GM12878 (cell line): ENCODE results near the gene HIVEP3. TPM values are rescaled to one million over a fixed set of nuclear protein-coding genes. Genes with fewer than 3 reads are reported as not detected.

Source experiments
- ATAC-seq: fragments of 200-7000 bp; cut with Tn5 transposase; 3 replicates; pipeline ENCODE4 v1.9.1; 2020; ENCODE audit warnings: mild to moderate bottlenecking, moderate library complexity
- BruUV-seq: library from RNA; stranded (reverse); fragments of 400-500 nt; replicated peaks from 2 replicates; lab custom pipeline; 2021; lab: Mats Ljungman, UMichigan
- CTCF ChIA-PET: fragments of 300-600 bp; sonication (Branson Sonifier 250); formaldehyde crosslinking; extraction: SDS; loops from one replicate; lab custom pipeline; 2021; ENCODE audit warnings: inconsistent platforms; lab: Yijun Ruan, JAX
- POLR2A ChIA-PET: fragments of 350-600 bp; formaldehyde crosslinking; extraction: SDS; loops from one replicate; lab custom pipeline; 2021; ENCODE audit warnings: inconsistent platforms; lab: Charles Lee
- RAD21 ChIA-PET: fragments of 300-600 bp; sonication (Branson Sonifier 250); formaldehyde crosslinking; loops from one replicate; lab custom pipeline; 2023; ENCODE audit warnings: antibody characterized with exemption; ENCODE audit not compliant: unreplicated experiment; lab: Charles Lee
- SMC1A ChIA-PET: fragments of 300-600 bp; sonication (Branson Sonifier 250); formaldehyde crosslinking; loops from one replicate; lab custom pipeline; 2023; ENCODE audit not compliant: unreplicated experiment, uncharacterized antibody; lab: Charles Lee
- DNase-seq: peaks from one replicate; pipeline ENCODE4 v3.0.0-alpha.2; 2011; ENCODE audit warnings: low read depth, low spot score
- FAIRE-seq: peaks from 3 replicates; lab custom pipeline; 2011; peaks lifted over from hg19 to GRCh38; lab: Jason Lieb, UNC
- H2AFZ ChIP-seq: 2 replicates; pipeline ENCODE4 v1.6.0; 2011; ENCODE audit warnings: low read depth, low read length, control low read depth; ENCODE audit not compliant: control insufficient read depth
- H3K27ac ChIP-seq: 2 replicates; pipeline ENCODE4 v1.5.1; 2011; ENCODE audit warnings: control low read depth; ENCODE audit not compliant: control insufficient read depth, insufficient read depth
- H3K27me3 ChIP-seq, 2 experiments: replicated peaks in 1 of 2; 2 replicates each; pipeline versions ENCODE4 v1.6.0 to v1.6.1; 2011; ENCODE audit warnings: low read length in 1 of 2; ENCODE audit not compliant: control insufficient read depth in 2 of 2, insufficient read depth in 2 of 2
- H3K36me3 ChIP-seq, 2 experiments: 2 replicates each; pipeline ENCODE4 v1.5.1; 2011; ENCODE audit warnings: low read length in 1 of 2; ENCODE audit not compliant: control insufficient read depth in 2 of 2, insufficient read depth in 2 of 2
- H3K4me1 ChIP-seq: 2 replicates; pipeline ENCODE4 v1.6.1; 2011; ENCODE audit warnings: mild to moderate bottlenecking, low read length, moderate library complexity, mixed read lengths; ENCODE audit not compliant: control insufficient read depth, insufficient read depth
- H3K4me2 ChIP-seq: 2 replicates; pipeline ENCODE4 v1.6.0; 2011; ENCODE audit warnings: control low read depth; ENCODE audit not compliant: control insufficient read depth, insufficient read depth
- H3K4me3 ChIP-seq: fragments of 200-600 bp; sonication (generic); 2 replicates; pipeline ENCODE4 v1.5.1; 2016
- H3K79me2 ChIP-seq: 2 replicates; pipeline ENCODE4 v1.6.0; 2011; ENCODE audit warnings: low read length; ENCODE audit not compliant: control insufficient read depth, insufficient read depth
- H3K9ac ChIP-seq: 2 replicates; pipeline ENCODE4 v1.8.0; 2011; ENCODE audit warnings: low read length, control low read depth, mixed read lengths; ENCODE audit not compliant: control insufficient read depth, insufficient read depth
- H3K9me3 ChIP-seq: replicated peaks from 3 replicates; pipeline ENCODE4 v1.5.1; 2011; ENCODE audit warnings: mild to moderate bottlenecking, low read length; ENCODE audit not compliant: control insufficient read depth, insufficient read depth
- H4K20me1 ChIP-seq: 2 replicates; pipeline ENCODE4 v1.6.0; 2011; ENCODE audit not compliant: control insufficient read depth, insufficient read depth
- ASH2L ChIP-seq: fragments of 300-600, 200-600 bp; sonication (generic); IDR thresholded peaks from 2 replicates; pipeline ENCODE4 v1.6.1; 2017; ENCODE audit warnings: low read depth, mild to moderate bottlenecking, borderline replicate concordance
- ATF7 ChIP-seq: fragments of 450-650 bp; IDR thresholded peaks from 2 replicates; pipeline ENCODE4 v1.6.1; 2016; ENCODE audit warnings: low read depth, mild to moderate bottlenecking
- BCL11A ChIP-seq: IDR thresholded peaks from 2 replicates; pipeline ENCODE4 v1.6.1; 2011; ENCODE audit warnings: low read depth, low read length
- CBX3 ChIP-seq: fragments of 200-600 bp; sonication (generic); IDR thresholded peaks from 2 replicates; pipeline ENCODE4 v1.6.1; 2016; ENCODE audit warnings: low read depth, borderline replicate concordance
- EP300 ChIP-seq, 2 experiments: fragments of 150-350 bp in 1 of 2; IDR thresholded peaks; 2 replicates each; pipeline ENCODE4 v1.6.1; 2011 to 2012; ENCODE audit warnings: low read depth in 2 of 2, low read length in 2 of 2, borderline replicate concordance in 1 of 2, improper control_type of control experiment in 1 of 2, inconsistent platforms in 1 of 2; ENCODE audit not compliant: control insufficient read depth in 1 of 2
- FOXK2 ChIP-seq: fragments of 450-650 bp; IDR thresholded peaks from 2 replicates; pipeline ENCODE4 v1.6.1; 2017; ENCODE audit warnings: mild to moderate bottlenecking, moderate library complexity
- HCFC1 ChIP-seq: fragments of 150-350 bp; IDR thresholded peaks from 2 replicates; pipeline ENCODE4 v1.6.1; 2014; ENCODE audit warnings: low read length
- MTA2 ChIP-seq: fragments of 450-650 bp; IDR thresholded peaks from 2 replicates; pipeline ENCODE4 v1.6.1; 2016; ENCODE audit warnings: low read depth, mild to moderate bottlenecking, moderate library complexity
- MYB ChIP-seq: fragments of 150-350 bp; IDR thresholded peaks from 2 replicates; pipeline ENCODE4 v1.6.1; 2014; ENCODE audit warnings: mild to moderate bottlenecking, low read depth, low read length, borderline replicate concordance
- NKRF ChIP-seq: fragments of 450-650 bp; conservative IDR thresholded peaks from 2 replicates; pipeline ENCODE4 v1.6.1; 2017; ENCODE audit warnings: mild to moderate bottlenecking, moderate library complexity
- RBBP5 ChIP-seq: fragments of 200-600 bp; sonication (generic); conservative IDR thresholded peaks from 2 replicates; pipeline ENCODE4 v1.6.1; 2016
- SIN3A ChIP-seq: IDR thresholded peaks from 2 replicates; pipeline ENCODE4 v1.6.1; 2012; ENCODE audit warnings: low read depth, low read length, improper control_type of control experiment
- SMARCA5 ChIP-seq: fragments of 450-650 bp; IDR thresholded peaks from 2 replicates; pipeline ENCODE4 v1.6.1; 2017; ENCODE audit warnings: mild to moderate bottlenecking
- TAF1 ChIP-seq: IDR thresholded peaks from 2 replicates; pipeline ENCODE4 v1.6.1; 2011; ENCODE audit warnings: mild to moderate bottlenecking, low read depth, low read length, borderline replicate concordance
- TCF7 ChIP-seq: IDR thresholded peaks from 2 replicates; pipeline ENCODE4 v1.6.1; 2014; ENCODE audit warnings: antibody characterized with exemption, borderline replicate concordance
- YBX1 ChIP-seq: fragments of 450-650 bp; IDR thresholded peaks from 2 replicates; pipeline ENCODE4 v1.6.1; 2016; ENCODE audit warnings: antibody characterized with exemption
- ZNF207 ChIP-seq: fragments of 450-650 bp; IDR thresholded peaks from 2 replicates; pipeline ENCODE4 v1.6.1; 2014; ENCODE audit warnings: antibody characterized with exemption, mild to moderate bottlenecking, borderline replicate concordance
- WGBS: methylation state at CpG from one replicate; pipeline ENCODE4 v1.1.6; 2016; ENCODE audit warnings: low lambda C conversion rate; ENCODE audit not compliant: insufficient replicate concordance, insufficient coverage; ENCODE audit errors: missing lambda C conversion rate; 5-methylcytosine and 5-hydroxymethylcytosine counted together
- in situ Hi-C: fragments of 300-500 bp; cut with MboI; formaldehyde crosslinking; loops from 9 replicates; pipeline ENCODE4 v1.14.3; 2018; ENCODE audit warnings: mixed read lengths
- intact Hi-C: fragments of 100-400 bp; cut with micrococcal nuclease; formaldehyde crosslinking; loops from one replicate; pipeline ENCODE4 v1.14.2; 2022; ENCODE audit not compliant: unreplicated experiment
- polyA plus RNA-seq, 11 experiments: library from polyadenylated mRNA; depleted of rRNA in 4 of 11; unstranded in 6 of 11; stranded (reverse) in 5 of 11; fragments of >200 nt; fragmentation: Nextera tagmentation in 4 of 11; fragmentation: Illumina TruSeq in 1 of 11; extraction: Ambion mirVana in 4 of 11; extraction: Trizol in 1 of 11; gene quantifications; 1 replicate in 1 of 11; 2 replicates in 10 of 11; pipeline versions ENCODE4 v1.2.1 to v1.2.3, GENCODE V29; 2011 to 2016; ENCODE audit warnings: inconsistent platforms in 2 of 11, missing spikeins in 2 of 11, low read depth in 1 of 11
- total RNA-seq, 4 experiments: library from RNA; depleted of rRNA in 3 of 4; stranded (reverse); fragments of >200 nt in 3 of 4; fragmentation: Illumina TruSeq in 1 of 4; extraction: Trizol in 1 of 4; gene quantifications; 2 replicates each; pipeline versions ENCODE4 v1.2.1 to v1.2.3, GENCODE V29; 2013 to 2021

Gene HIVEP3
- total and polyA plus RNA-seq, 10 of the 15 experiments (the other 5 are each of a cell fraction or from before 2014, with no cell fraction given) = 1.8 to 13.6 (median 3.8) TPM

GRCh38 chr1:41511239-41511540 lies 407.5 kb downstream of the HIVEP3 start:
- SMC1A ChIA-PET = no interaction called here

More at GRCh38 chr1:41511239-41511540, 407.5 kb downstream of the HIVEP3 start:
- POLR2A ChIA-PET = no interaction called here
- WGBS = 96% methylated on average over 7 of the region's 7 CpGs
- Histone ChIP-seq H3K9me3 (no peaks in the 10 kb centered on the region), H3K27ac (no peak overlapping the region), H3K4me1 (peaks cover under 1% of the 10 kb centered on the region; the same call in 1 of the 2 replicates), H4K20me1 (no peaks in the 10 kb centered on the region), H2AFZ (no peak overlapping the region), H3K4me3 (no peak overlapping the region), H3K4me2 (no peak overlapping the region), H3K27me3 (no peaks in the 10 kb centered on the region), H3K9ac (no peak overlapping the region), H3K36me3 (no peaks in the 10 kb centered on the region; a peak in 2 of 4 replicates), H3K79me2 (no peaks in the 10 kb centered on the region)
- BruUV-seq = no TSS peak
- TF ChIP-seq NKRF = no peak
- no peak for TF ChIP-seq MTA2
- TF ChIP-seq HCFC1 = no peak
- no peak for TF ChIP-seq BCL11A
- no peak for TF ChIP-seq ATF7
- no peak for TF ChIP-seq TCF7
- TF ChIP-seq FOXK2 = no peak
- TF ChIP-seq SIN3A = no peak
- TF ChIP-seq MYB = no peak
- TF ChIP-seq CBX3 = no peak
- no peak for TF ChIP-seq TAF1
- no peak for TF ChIP-seq ASH2L
- TF ChIP-seq YBX1 = no peak
- no peak for TF ChIP-seq ZNF207
- no peak for TF ChIP-seq RBBP5
- no peak for TF ChIP-seq EP300 (IDR thresholded peaks at IDR 0.05; ENCODE audit: borderline replicate concordance in 1 of 2, control insufficient read depth in 1 of 2, low read depth in 2 of 2, low read length in 2 of 2)
- no peak for TF ChIP-seq SMARCA5
- in situ Hi-C loops (no loop called here), intact Hi-C loops (no loop called here)
- ATAC-seq = no peak
- RAD21 ChIA-PET = no interaction called here
- DNase-seq = no peak
- CTCF ChIA-PET = interaction anchor here (0.7 kb wide), 1 partner anchor 21 kb away, joined by 3 read pairs; no protein-coding TSS in a partner anchor
- FAIRE-seq = no peak
